Stimulated activated CD8-positive, alpha-beta memory T cell treated with anti-CD3 and anti-CD28 coated beads, Interleukin-15, amount 100 ng/mL, for 48 hours (primary cell): ENCODE measurements around the gene RDH12.

Experiments
- DNase-seq, 2 donors: peaks; one replicate each; pipeline ENCODE4 v3.0.0-alpha.2; 2020; ENCODE audit warnings: low read depth in 2 of 2

RDH12 gene

GRCh38 chr14:67748312-67748711 is 46.6 kb downstream of the RDH12 start:
- DNase-seq, result no peak

DNA sequence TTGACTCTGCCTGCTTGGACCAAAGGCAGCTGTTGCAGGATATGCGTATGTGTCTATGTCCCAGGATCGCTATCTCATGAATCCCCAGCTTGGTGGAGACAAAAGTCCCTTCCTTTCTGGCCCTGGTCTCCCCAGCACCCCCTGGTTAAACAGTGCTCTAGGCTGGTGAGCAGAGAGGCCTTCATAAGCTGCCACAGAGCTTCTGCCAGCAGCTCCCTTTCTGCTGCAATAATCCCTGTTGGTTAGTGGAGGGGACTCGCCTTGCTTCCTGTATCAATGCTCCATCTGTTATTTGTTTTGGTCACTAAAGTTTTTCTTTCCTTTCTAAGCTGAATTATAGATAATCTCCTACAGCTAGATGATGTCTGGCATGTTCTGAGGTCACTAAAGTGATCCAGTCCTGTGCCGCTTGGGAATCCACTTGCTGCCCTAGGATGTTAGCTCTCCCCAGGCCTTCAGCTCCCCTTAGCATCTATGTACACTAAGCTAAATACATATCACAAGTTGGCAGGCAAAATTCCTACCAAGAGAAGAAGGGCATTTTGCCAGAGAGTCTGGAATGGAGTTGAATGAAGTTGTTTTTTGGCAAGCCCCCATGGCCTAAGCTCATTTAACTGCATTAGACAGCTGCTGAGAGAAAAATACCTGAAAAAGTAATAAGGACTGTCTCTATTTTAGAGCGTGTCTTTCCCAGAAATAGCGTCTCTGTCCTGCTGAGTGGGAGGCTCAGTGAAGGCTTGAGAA is 47.8 kb downstream of the RDH12 start:
- DNase-seq, result no peak

- DNase-seq, result no peak
Observed at GRCh38 chr14:67756496-67756895, 54.8 kb downstream of the RDH12 start.

DNA sequence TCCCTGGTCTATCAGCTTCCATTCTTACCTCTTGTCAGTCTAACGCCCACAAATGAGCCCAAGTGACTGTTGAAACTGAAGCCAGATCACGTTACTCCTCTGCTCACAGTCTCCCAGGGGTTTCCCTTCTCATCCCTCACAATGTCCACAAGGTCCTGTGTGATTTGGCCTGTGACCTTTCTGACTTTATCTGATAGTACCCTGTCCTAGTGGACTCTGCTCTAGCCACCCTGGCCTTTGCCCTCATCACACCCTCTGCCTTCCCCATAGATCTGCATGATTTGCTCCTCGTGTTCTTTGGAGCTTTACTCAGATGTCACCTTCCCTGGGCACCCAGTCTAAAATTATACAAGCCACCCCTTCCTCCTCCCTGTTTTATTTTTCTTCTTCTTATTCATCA is 55.5 kb downstream of the RDH12 start:
- no peak for DNase-seq

DNA sequence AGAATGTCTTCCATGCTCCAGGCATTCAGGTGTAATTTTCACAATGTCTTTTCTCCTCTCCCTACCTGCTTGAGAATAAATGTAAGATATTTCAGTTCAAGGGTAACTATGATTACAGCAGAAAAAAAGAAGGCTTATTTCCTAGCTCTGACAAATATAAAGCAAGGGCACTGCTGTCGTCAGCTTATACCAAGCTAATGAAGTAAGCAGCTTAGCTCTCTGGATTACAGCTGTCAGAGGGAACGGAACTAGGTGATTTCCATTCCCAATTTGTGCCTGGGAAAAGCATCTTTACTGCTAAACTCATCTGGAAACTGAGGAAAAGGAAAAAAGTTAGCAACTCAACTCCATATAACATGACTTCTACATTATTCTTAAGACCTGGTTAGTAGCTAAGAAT is 58.2 kb downstream of the RDH12 start:
- DNase-seq, result no peak

DNA sequence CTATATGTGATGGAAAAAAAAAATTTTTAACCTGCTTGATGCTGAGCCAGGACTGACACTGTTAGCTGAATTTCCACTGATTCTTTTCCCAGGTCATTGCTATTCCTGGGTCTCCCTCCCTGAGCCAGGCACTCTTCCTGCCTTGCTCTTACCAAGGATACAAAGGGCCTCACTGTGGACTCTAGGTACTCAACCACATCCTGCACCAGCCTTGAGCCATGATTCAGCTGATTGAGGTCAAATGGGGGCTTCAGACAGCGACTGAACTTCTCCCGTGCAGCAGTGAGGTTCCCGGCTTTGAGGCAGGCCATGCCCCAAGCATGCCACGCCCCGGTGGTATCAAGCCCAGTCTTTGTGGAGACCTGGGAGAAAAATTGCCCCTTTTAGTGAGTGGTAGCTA is 60.4 kb downstream of the RDH12 start:
- no peak for DNase-seq

- DNase-seq, result no peak
Observed at GRCh38 chr14:67763158-67763822, 61.6 kb downstream of the RDH12 start.

DNA sequence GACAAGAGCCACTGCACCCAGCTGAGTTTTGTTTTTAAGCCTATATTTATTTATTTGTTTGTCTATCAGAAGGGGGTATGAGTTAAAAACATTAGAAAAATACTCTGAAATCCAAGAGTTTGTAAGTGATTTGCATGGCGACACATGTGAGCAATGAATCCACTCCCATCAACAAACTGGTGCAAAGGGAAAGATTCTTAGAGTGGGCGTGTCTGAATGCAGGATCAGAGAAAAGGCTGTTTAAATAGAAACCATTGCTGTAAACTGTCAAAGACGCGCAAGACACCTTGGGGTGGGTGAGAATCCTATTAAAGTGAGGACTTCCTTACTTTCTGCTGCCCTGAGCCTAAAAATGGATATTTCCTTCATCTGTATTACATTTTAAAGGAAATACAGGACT is 62.8 kb downstream of the RDH12 start:
- no peak for DNase-seq

GRCh38 chr14:67765192-67765834 is 63.6 kb downstream of the RDH12 start:
- DNase-seq, result no peak

DNA sequence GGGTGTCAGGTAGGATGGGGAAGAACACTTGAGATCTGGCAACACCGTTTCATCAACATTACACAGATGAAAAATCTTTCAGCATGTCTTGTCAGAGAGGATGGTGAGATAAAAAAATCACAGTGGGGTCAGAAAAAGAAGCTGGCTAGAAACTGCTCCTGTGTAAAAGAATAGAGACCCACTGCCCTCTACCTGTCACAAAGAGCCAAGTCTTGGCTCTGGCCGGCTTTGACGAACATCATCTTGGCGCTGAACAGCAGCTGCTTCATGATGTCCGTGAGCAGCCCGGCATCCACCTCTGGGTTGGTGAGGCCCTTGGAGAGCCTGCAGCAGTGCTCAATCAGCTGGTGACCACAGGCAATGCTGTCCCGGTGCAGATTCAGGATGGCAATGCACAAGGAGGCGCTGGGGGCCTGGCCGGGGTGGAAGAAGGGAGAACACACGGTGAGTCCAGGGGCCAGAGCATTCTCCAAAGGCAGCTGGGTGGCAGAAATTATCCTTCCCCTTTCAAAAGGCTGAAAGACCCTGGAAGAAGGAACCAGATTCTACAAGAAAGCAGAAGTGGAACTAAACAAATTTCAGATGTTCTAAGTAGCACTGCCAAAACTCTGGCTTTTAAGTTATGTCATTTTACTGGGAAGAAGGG is 64.5 kb downstream of the RDH12 start:
- no peak for DNase-seq

DNA sequence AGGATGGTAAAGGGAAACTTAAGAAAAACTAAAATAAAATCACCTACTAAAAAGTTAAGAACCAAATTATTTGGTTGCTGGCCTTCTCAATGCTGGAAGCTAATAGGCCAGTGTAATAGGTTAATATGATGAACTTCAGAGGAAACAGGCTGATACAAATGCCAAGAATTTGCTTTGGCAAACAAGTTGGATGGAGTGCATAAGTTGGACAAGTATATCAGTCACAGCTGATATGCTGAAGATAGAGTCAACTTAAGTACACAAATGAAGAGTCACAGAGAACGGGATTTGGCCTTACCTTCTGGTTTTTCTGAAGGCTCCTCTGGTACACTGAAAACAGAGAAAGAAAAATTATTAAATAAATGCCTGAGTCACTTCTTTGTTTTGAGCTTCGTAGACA is 66.5 kb downstream of the RDH12 start:
- no peak for DNase-seq

DNA sequence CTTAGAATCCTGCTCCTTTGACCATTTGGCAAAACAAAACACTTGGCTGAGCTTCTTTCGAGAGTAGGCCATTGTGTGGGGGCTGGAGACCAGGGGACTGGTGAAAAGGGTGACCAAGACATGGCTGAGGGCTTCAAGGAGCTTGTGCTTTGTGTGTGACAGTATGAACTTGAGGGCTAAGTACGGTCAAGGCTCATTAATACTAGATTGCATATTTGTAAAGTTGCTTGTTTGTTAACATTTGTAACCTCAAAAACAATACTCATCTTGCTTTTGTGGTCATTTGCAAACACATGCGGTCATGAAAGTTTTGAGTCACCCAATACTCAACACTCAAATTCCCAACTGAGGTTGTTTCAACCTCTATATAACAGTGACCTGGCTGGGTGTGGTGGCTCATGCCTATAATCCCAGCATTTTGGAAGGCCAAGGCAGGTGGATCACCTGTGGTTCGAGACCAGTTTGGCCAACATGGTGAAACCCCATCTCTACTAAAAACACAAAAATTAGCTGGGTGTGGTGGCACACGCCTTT is 72.2 kb downstream of the RDH12 start:
- no peak for DNase-seq

DNA sequence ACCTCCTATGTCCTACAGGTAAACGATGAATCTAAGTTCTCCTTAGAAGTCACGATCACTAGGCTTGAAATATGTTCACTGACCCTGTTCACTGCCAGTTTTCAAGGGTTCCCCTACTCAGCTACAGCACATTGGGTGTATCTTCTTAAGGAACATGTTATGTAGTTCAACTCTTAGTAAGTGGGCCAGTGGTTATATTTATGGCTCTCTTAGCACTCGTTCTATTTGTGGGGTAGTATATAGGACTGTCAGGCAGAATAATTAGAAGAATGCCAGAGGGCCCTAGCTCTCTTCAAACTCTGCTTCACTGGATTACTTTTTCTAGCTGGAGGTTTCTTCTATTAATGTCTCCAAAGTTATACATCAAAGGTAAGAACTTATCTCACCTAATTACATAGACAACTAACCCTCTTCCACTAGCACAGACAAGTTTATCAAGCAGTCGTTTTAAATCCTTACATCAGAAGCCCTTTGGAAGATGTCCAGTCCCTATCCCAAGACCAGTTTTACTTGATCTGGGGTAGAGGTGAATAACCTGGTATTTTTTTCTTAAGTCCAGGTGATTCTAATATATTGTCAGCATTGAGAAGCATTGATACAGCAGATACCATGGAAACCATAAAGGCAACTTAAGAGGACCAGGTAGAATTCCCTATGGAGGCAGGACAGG is 75.1 kb downstream of the RDH12 start:
- DNase-seq, result no peak

- no peak for DNase-seq
Observed at GRCh38 chr14:67778792-67779191, 77.1 kb downstream of the RDH12 start.

DNA sequence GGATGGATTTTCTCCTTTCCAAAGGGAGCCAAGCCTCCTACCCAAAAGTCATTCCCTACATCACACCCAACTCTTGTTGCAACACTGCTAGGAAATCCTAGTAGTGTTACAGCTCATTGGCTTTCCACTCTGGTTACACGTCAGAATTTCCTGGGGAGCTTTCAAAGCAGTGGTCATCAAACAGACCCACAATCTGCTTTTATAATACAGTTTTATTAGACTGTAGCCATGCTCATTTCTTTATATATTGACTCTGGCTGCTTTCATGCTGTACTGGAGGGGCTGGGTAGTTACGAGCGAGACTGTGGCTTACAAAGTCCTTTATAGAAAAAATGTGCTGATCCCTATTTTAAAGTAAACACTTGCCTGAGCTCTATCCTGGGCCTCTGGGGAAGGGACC is 80.4 kb downstream of the RDH12 start:
- no peak for DNase-seq
